Astrocyte (in vitro differentiated cells and primary cell): ENCODE measurements around the gene ATRNL1. TPM values are rescaled to one million over a fixed set of nuclear protein-coding genes. Genes with fewer than 3 reads are reported as not detected.

Source experiments
- DNase-seq: peaks from one replicate; pipeline ENCODE4 v3.0.0-alpha.2; 2010; ENCODE audit warnings: low read depth
- FAIRE-seq: peaks from 2 replicates; lab custom pipeline; 2011; peaks lifted over from hg19 to GRCh38; lab: Jason Lieb, UNC
- H2AFZ ChIP-seq: 2 replicates; pipeline ENCODE4 v1.6.0; 2012; ENCODE audit warnings: low read depth, low read length, inconsistent platforms
- H3K27ac ChIP-seq: 2 replicates; pipeline ENCODE4 v1.5.1; 2011; ENCODE audit warnings: low read depth, low read length, inconsistent platforms
- H3K27me3 ChIP-seq: 2 replicates; pipeline ENCODE4 v1.6.0; 2011; ENCODE audit warnings: low read length, inconsistent platforms; ENCODE audit not compliant: insufficient read depth
- H3K36me3 ChIP-seq: 2 replicates; pipeline ENCODE4 v1.5.1; 2011; ENCODE audit warnings: low read length, inconsistent platforms; ENCODE audit not compliant: insufficient read depth
- H3K4me1 ChIP-seq: 2 replicates; pipeline ENCODE4 v1.5.1; 2011; ENCODE audit warnings: low read length, inconsistent platforms; ENCODE audit not compliant: insufficient read depth
- H3K4me2 ChIP-seq: 2 replicates; pipeline ENCODE4 v1.6.0; 2012; ENCODE audit warnings: low read length, inconsistent platforms
- H3K4me3 ChIP-seq: 2 replicates; pipeline ENCODE4 v1.5.1; 2011; ENCODE audit warnings: low read depth, mild to moderate bottlenecking, low read length, inconsistent platforms; ENCODE audit not compliant: insufficient read depth
- H3K79me2 ChIP-seq: 2 replicates; pipeline ENCODE4 v1.6.0; 2012; ENCODE audit warnings: mild to moderate bottlenecking, low read length, inconsistent platforms; ENCODE audit not compliant: insufficient read depth
- H3K9ac ChIP-seq: 2 replicates; pipeline ENCODE4 v1.6.0; 2012; ENCODE audit warnings: mild to moderate bottlenecking, low read length, inconsistent platforms
- H3K9me3 ChIP-seq: 2 replicates; pipeline ENCODE4 v1.5.1; 2012; ENCODE audit warnings: low read depth, mild to moderate bottlenecking, low read length, inconsistent platforms; ENCODE audit not compliant: insufficient read depth
- H4K20me1 ChIP-seq: 2 replicates; pipeline ENCODE4 v1.6.0; 2012; ENCODE audit warnings: low read length, inconsistent platforms; ENCODE audit not compliant: insufficient read depth
- H3K27ac Mint-ChIP-seq: one replicate; pipeline ENCODE4 v1.8.0; 2021; ENCODE audit warnings: mild to moderate bottlenecking, mixed read lengths; ENCODE audit not compliant: unreplicated experiment
- H3K27me3 Mint-ChIP-seq: one replicate; pipeline ENCODE4 v1.8.0; 2021; ENCODE audit warnings: low read depth, mixed read lengths; ENCODE audit not compliant: unreplicated experiment
- H3K36me3 Mint-ChIP-seq: one replicate; pipeline ENCODE4 v1.8.0; 2021; ENCODE audit warnings: low read depth, mixed read lengths; ENCODE audit not compliant: unreplicated experiment
- H3K4me1 Mint-ChIP-seq: one replicate; pipeline ENCODE4 v1.8.0; 2021; ENCODE audit warnings: low read depth, mixed read lengths; ENCODE audit not compliant: unreplicated experiment
- H3K4me3 Mint-ChIP-seq: one replicate; pipeline ENCODE4 v1.8.0; 2021; ENCODE audit warnings: mild to moderate bottlenecking, moderate library complexity, mixed read lengths; ENCODE audit not compliant: unreplicated experiment
- H3K9me3 Mint-ChIP-seq: one replicate; pipeline ENCODE4 v1.8.0; 2021; ENCODE audit warnings: mild to moderate bottlenecking, mixed read lengths; ENCODE audit not compliant: unreplicated experiment
- EZH2 ChIP-seq: IDR thresholded peaks from 2 replicates; pipeline ENCODE4 v1.6.1; 2012; ENCODE audit warnings: mild to moderate bottlenecking, low read length, inconsistent platforms; ENCODE audit not compliant: insufficient read depth
- total RNA-seq: library from RNA; stranded (reverse); gene quantifications from 2 replicates; pipeline ENCODE4 v1.2.1, GENCODE V29; 2021
- TF ChIP-seq, protein P1 (sequence below): IDR thresholded peaks from 2 replicates; pipeline ENCODE4 v1.5.1; 2011; ENCODE audit warnings: low read depth, mild to moderate bottlenecking, inconsistent platforms, low read length, moderate library complexity; ENCODE audit not compliant: insufficient read depth

ATRNL1 gene
- total RNA-seq, 1 donor from 2014 or later = 17.5 TPM

DNA sequence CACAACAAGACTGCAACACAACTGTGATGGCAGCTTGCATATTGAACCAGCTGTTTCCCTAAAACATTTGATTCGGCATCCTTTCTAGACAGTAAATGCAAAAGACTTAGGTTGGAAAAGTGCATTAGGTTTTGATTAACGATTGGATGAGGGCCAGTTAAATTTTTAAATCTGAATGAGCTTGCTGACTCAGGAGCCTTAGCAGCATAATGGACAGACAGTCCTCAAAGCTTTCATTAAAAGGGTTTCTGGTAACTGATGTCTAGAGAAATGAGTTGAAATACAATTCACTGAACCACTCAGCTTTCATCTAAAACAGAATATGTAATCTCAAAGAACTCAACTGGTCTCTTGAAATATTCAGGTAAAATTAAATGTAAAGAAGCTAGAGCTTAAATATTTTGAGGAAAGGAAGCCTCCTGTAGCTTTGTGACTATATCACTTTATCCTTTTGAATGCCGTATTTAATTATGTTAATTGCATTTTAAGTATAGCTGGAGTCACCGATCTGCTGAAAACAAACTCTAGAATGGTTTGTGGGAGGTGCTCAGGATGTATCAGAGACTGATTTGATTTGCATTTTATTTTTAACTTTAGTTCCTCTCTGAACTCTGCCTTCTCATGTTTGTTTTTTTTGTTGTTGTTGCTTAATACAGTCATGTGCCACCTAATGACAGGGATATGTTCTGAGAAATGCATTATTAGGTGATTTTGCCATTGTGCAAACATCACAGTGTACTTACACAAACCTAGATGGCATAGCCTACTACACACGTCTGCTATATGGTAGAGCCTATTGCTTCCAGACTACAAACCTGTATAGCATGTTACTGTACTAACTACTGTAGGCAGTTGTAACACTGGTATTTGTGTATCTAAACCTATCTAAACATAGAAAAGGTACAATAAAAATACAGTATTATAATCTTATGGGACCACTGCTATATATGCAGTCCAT lies 29.2 kb upstream of the ATRNL1 start:
- Mint-ChIP-seq H3K36me3 (no peaks in the 10 kb centered on the region), H3K9me3 (no peaks in the 10 kb centered on the region), H3K27me3 (peaks cover 2% of the 10 kb centered on the region), H3K27ac (no peak overlapping the region), H3K4me1 (peaks cover 14% of the 10 kb centered on the region), H3K4me3 (no peak overlapping the region)
- H3K4me3 ChIP-seq = no peak overlapping the region
- H3K79me2 ChIP-seq = no peaks in the 10 kb centered on the region
- H3K36me3 ChIP-seq = no peaks in the 10 kb centered on the region
- no peak overlapping the region for H2AFZ ChIP-seq
- no peak overlapping the region for H3K4me2 ChIP-seq
- FAIRE-seq (no peak), DNase-seq (peak; percentile 7)
- TF ChIP-seq EZH2 = no peak
- no peak overlapping the region for H3K27ac ChIP-seq
- no peak overlapping the region for H3K9ac ChIP-seq
- no peaks in the 10 kb centered on the region for H3K4me1 ChIP-seq
- H4K20me1 ChIP-seq = no peaks in the 10 kb centered on the region
- no peaks in the 10 kb centered on the region for H3K9me3 ChIP-seq
- no peaks in the 10 kb centered on the region for H3K27me3 ChIP-seq

DNA sequence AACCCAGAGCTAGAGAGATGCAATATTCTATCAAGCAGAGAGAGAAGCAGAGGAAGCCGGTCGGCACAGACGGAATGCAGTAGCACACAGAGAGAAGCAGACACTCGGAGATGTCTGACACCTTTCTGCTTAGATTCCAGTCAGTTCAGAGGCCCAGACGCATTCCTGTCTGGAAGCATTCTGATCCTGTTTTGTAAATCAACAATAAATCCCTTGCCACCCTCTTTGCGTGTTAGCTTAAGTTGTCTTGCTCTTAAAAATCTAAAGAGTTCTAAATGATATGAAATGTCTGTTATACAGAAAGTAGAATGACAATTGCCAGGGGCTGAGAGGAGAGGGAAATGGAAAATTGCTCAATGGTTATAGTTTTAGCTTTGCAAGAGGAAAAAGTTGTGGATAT lies 27.4 kb upstream of the ATRNL1 start:
- no peaks in the 10 kb centered on the region for H3K27me3 ChIP-seq
- Mint-ChIP-seq H3K4me1 (peaks cover 14% of the 10 kb centered on the region), H3K27me3 (peaks cover 2% of the 10 kb centered on the region), H3K9me3 (no peaks in the 10 kb centered on the region), H3K4me3 (no peak overlapping the region), H3K27ac (peak overlapping the region; percentile 90), H3K36me3 (no peaks in the 10 kb centered on the region)
- no peak for FAIRE-seq
- no peak overlapping the region for H3K4me3 ChIP-seq
- H3K4me1 ChIP-seq = no peaks in the 10 kb centered on the region
- H4K20me1 ChIP-seq = no peaks in the 10 kb centered on the region
- no peak for TF ChIP-seq EZH2
- DNase-seq = no peak
- no peak overlapping the region for H3K27ac ChIP-seq
- H3K79me2 ChIP-seq = no peaks in the 10 kb centered on the region
- no peak overlapping the region for H3K9ac ChIP-seq
- H3K4me2 ChIP-seq = no peak overlapping the region
- no peak overlapping the region for H2AFZ ChIP-seq
- H3K36me3 ChIP-seq = no peaks in the 10 kb centered on the region
- no peaks in the 10 kb centered on the region for H3K9me3 ChIP-seq

GRCh38 chr10:115066528-115066927 lies 26.6 kb upstream of the ATRNL1 start:
- H3K4me2 ChIP-seq = no peak overlapping the region
- no peaks in the 10 kb centered on the region for H3K27me3 ChIP-seq
- H2AFZ ChIP-seq = no peak overlapping the region
- no peaks in the 10 kb centered on the region for H3K9me3 Mint-ChIP-seq
- H3K36me3 ChIP-seq = no peaks in the 10 kb centered on the region
- DNase-seq (peak; percentile 4), FAIRE-seq (no peak)
- no peaks in the 10 kb centered on the region for H4K20me1 ChIP-seq
- no peak overlapping the region for H3K27ac ChIP-seq
- peak overlapping the region; percentile 90 for H3K27ac Mint-ChIP-seq
- peaks cover 14% of the 10 kb centered on the region for H3K4me1 Mint-ChIP-seq
- no peak for TF ChIP-seq EZH2
- TF ChIP-seq, protein P1, sequence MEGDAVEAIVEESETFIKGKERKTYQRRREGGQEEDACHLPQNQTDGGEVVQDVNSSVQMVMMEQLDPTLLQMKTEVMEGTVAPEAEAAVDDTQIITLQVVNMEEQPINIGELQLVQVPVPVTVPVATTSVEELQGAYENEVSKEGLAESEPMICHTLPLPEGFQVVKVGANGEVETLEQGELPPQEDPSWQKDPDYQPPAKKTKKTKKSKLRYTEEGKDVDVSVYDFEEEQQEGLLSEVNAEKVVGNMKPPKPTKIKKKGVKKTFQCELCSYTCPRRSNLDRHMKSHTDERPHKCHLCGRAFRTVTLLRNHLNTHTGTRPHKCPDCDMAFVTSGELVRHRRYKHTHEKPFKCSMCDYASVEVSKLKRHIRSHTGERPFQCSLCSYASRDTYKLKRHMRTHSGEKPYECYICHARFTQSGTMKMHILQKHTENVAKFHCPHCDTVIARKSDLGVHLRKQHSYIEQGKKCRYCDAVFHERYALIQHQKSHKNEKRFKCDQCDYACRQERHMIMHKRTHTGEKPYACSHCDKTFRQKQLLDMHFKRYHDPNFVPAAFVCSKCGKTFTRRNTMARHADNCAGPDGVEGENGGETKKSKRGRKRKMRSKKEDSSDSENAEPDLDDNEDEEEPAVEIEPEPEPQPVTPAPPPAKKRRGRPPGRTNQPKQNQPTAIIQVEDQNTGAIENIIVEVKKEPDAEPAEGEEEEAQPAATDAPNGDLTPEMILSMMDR = no peak
- H3K4me3 Mint-ChIP-seq = no peak overlapping the region
- H3K27me3 Mint-ChIP-seq = peaks cover 2% of the 10 kb centered on the region
- no peaks in the 10 kb centered on the region for H3K9me3 ChIP-seq
- no peaks in the 10 kb centered on the region for H3K4me1 ChIP-seq
- no peaks in the 10 kb centered on the region for H3K36me3 Mint-ChIP-seq
- H3K79me2 ChIP-seq = no peaks in the 10 kb centered on the region
- no peak overlapping the region for H3K4me3 ChIP-seq
- no peak overlapping the region for H3K9ac ChIP-seq
